Thyroid gland (tissue), 4 donors: Measurements from ENCODE around the gene CCDC15.

ENCODE experiments used
- CTCF ChIP-seq, 6 experiments: fragments of 200-600 bp in 3 of 6; fragments of 450-650 bp in 3 of 6; sonication (generic) in 3 of 6; IDR thresholded peaks; one replicate each; pipeline ENCODE4 v1.5.1; 2016 to 2019; ENCODE audit warnings: antibody characterized with exemption in 6 of 6, mild to moderate bottlenecking in 2 of 6, inconsistent platforms in 1 of 6, moderate library complexity in 1 of 6
- POLR2A ChIP-seq, 2 donors: fragments of 450-650 bp; IDR thresholded peaks; one replicate each; pipeline ENCODE4 v1.6.1; 2017; ENCODE audit warnings: antibody characterized with exemption in 2 of 2, mild to moderate bottlenecking in 2 of 2, moderate library complexity in 1 of 2

DNA sequence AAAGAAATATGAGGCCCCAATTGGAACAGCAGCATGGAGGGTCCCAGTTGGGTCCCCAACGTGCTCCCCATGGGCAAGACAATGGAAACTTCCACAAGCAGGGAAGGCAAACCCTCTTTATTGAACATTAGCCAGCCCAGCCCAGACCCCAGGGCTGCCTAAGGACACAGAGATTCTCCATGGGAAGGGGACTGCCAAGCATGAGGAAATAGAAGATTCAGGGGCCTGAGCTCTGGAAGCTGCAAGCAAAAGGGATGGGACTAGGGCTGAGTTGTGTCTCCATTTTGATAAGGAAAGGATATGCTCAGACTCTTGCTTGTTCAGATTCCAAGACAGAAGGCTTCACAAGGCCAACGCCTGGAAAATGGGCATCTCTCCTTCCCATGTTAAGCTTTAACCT lies 134.1 kb downstream of the CCDC15 start:
- no peak for TF ChIP-seq CTCF (IDR thresholded peaks at IDR 0.05)
- TF ChIP-seq POLR2A (IDR thresholded peaks at IDR 0.05) = no peak
